Measurements from ENCODE around the gene CABP2.

The CABP2 gene

DNA sequence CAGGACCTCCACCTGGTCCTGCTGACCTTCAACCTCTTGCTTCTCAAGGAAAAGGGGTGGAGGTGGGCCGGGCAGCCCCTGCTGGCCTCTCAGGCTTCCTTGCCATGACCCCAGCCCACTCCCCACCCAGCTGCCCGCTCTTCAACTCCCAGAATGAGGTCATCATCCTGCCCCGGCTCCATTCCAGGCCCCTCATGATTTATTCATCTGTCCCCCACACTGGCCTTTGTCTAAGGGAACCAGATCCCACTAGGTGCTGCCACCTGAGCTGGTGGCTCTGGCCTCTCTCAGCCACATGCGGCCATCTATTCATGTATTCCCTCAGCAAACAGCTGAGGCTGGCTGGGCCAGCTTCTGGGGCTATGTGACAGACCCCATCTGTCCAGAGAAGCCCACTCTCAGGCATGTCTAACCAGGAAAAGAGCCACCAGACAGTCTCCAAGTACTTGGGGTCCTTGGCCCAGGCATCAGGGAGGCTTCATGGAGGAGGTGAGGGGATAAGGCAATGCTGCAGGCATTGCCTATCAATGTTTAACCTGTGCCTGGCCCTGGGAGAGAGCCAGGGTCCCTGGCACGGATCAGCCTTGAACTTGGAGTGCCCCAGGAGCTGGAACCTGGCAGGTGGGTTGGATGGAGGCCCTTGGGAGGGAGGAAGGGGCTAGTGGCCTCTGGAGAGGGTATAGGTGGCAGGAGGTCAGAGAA, 2.2 kb upstream of the CABP2 start:
- Histone ChIP-seq H3K4me3 (ENCODE audit: low read depth in 1 of 2, low read length in 1 of 2) (no peak overlapping the region), H3K27ac (no peak overlapping the region), H3K9me3 (no peaks in the 10 kb centered on the region), H3K36me3 (no peaks in the 10 kb centered on the region), H3K27me3 (peaks cover 19% of the 10 kb centered on the region), H3K4me1 (ENCODE audit: control insufficient read depth in 1 of 2, insufficient read depth in 1 of 2, low read depth in 1 of 2, low read length in 1 of 2) (no peaks in the 10 kb centered on the region)
- TF ChIP-seq, protein P1, sequence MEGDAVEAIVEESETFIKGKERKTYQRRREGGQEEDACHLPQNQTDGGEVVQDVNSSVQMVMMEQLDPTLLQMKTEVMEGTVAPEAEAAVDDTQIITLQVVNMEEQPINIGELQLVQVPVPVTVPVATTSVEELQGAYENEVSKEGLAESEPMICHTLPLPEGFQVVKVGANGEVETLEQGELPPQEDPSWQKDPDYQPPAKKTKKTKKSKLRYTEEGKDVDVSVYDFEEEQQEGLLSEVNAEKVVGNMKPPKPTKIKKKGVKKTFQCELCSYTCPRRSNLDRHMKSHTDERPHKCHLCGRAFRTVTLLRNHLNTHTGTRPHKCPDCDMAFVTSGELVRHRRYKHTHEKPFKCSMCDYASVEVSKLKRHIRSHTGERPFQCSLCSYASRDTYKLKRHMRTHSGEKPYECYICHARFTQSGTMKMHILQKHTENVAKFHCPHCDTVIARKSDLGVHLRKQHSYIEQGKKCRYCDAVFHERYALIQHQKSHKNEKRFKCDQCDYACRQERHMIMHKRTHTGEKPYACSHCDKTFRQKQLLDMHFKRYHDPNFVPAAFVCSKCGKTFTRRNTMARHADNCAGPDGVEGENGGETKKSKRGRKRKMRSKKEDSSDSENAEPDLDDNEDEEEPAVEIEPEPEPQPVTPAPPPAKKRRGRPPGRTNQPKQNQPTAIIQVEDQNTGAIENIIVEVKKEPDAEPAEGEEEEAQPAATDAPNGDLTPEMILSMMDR (IDR thresholded peaks at IDR 0.05) = no peak

GRCh38 chr11:67524480-67524808, 1.2 kb upstream of the CABP2 start:
- Histone ChIP-seq H3K9me3 (no peaks in the 10 kb centered on the region), H3K4me3 (ENCODE audit: low read depth in 1 of 2, low read length in 1 of 2) (no peak overlapping the region), H3K27me3 (peaks cover 10% of the 10 kb centered on the region), H3K4me1 (ENCODE audit: control insufficient read depth in 1 of 2, insufficient read depth in 1 of 2, low read depth in 1 of 2, low read length in 1 of 2) (no peaks in the 10 kb centered on the region), H3K36me3 (no peaks in the 10 kb centered on the region), H3K27ac (no peak overlapping the region)
- TF ChIP-seq, protein P1 (IDR thresholded peaks at IDR 0.05) = no peak

GRCh38 chr11:67523556-67524479, 572 bp upstream of the CABP2 start:
- Histone ChIP-seq H3K4me1 (ENCODE audit: control insufficient read depth in 1 of 2, insufficient read depth in 1 of 2, low read depth in 1 of 2, low read length in 1 of 2) (no peaks in the 10 kb centered on the region), H3K27me3 (peaks cover 3% of the 10 kb centered on the region), H3K4me3 (ENCODE audit: low read depth in 1 of 2, low read length in 1 of 2) (no peak overlapping the region), H3K27ac (no peak overlapping the region), H3K36me3 (no peaks in the 10 kb centered on the region), H3K9me3 (no peaks in the 10 kb centered on the region)
- TF ChIP-seq, protein P1 (IDR thresholded peaks at IDR 0.05) = no peak

- H3K36me3 ChIP-seq = no peaks in the 10 kb centered on the region
- H3K4me1 ChIP-seq (ENCODE audit: control insufficient read depth in 1 of 2, insufficient read depth in 1 of 2, low read depth in 1 of 2, low read length in 1 of 2) = no peaks in the 10 kb centered on the region
- H3K9me3 ChIP-seq = no peaks in the 10 kb centered on the region
- TF ChIP-seq, protein P1 (IDR thresholded peaks at IDR 0.05) = no peak
- no peak overlapping the region for H3K27ac ChIP-seq
- no peak overlapping the region for H3K4me3 ChIP-seq (ENCODE audit: low read depth in 1 of 2, low read length in 1 of 2)
- no peaks in the 10 kb centered on the region for H3K27me3 ChIP-seq
Measured at GRCh38 chr11:67522338-67522737, 908 bp downstream of the CABP2 start.

DNA sequence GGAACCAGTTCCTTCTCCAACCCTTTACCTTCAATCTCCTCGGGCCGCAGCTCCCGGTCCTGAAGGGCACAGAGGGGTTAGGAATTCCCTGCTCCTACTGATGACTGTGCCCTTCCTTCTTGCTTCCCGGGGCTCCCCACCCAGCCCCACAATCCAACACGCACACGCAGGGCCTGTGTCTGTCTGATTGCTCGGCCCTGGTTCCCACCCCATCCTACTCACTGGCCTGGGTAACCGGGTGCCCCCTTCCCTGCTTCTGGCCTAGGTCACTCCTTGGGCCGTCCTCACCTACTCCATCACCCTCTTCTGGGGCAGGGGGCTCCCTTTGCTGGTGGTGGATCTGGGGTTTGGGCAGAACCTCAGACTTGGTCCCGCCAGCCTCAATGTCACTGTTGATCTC, 1.3 kb downstream of the CABP2 start:
- Histone ChIP-seq H3K27me3 (no peaks in the 10 kb centered on the region), H3K36me3 (no peaks in the 10 kb centered on the region), H3K9me3 (no peaks in the 10 kb centered on the region), H3K4me1 (ENCODE audit: control insufficient read depth in 1 of 2, insufficient read depth in 1 of 2, low read depth in 1 of 2, low read length in 1 of 2) (no peaks in the 10 kb centered on the region), H3K4me3 (ENCODE audit: low read depth in 1 of 2, low read length in 1 of 2) (no peak overlapping the region), H3K27ac (no peak overlapping the region)
- TF ChIP-seq, protein P1 (IDR thresholded peaks at IDR 0.05) = no peak
